ENCODE measurements around the gene MACROD2. TPM values are rescaled to one million over a fixed set of nuclear protein-coding genes. Genes with fewer than 3 reads are reported as not detected.

MACROD2 gene
- polyA plus RNA-seq, 1 donor (not counting 4 experiments of a cell fraction or from before 2014, with no cell fraction given): 0.71 TPM

- no peaks in the 10 kb centered on the region for H3K27me3 ChIP-seq (ENCODE audit: control insufficient read depth, extremely low read depth, insufficient read depth, low read length)
- peak overlapping the region; percentile 73 for H3K4me2 ChIP-seq (ENCODE audit: control insufficient read depth, extremely low read depth, insufficient read depth, low read depth, low read length)
- no peaks in the 10 kb centered on the region for H4K20me1 ChIP-seq (ENCODE audit: control insufficient read depth, extremely low read depth, insufficient read depth, low read length)
- DNase-seq (ENCODE audit: low read depth, low spot score) (peak; percentile 62), FAIRE-seq (peak; percentile 59)
- no peaks in the 10 kb centered on the region for H3K9me3 ChIP-seq (ENCODE audit: control insufficient read depth, low read depth, low read length)
- H3K27ac ChIP-seq (ENCODE audit: control insufficient read depth, insufficient read depth, low read length): peak overlapping the region; percentile 99
- no peak for TF ChIP-seq EZH2 (IDR thresholded peaks at IDR 0.05; ENCODE audit: low read length)
- TF ChIP-seq CTCF (optimal IDR thresholded peaks at IDR 0.05 in 1 of 3, IDR thresholded peaks at IDR 0.05 in 1 of 3, conservative IDR thresholded peaks at IDR 0.05 in 1 of 3; ENCODE audit: extremely low read depth in 1 of 3, insufficient read depth in 2 of 3, low read length in 3 of 3): no peak
- H2AFZ ChIP-seq (ENCODE audit: control insufficient read depth, low read length): no peak overlapping the region
- dilution Hi-C loops (cut with MboI; ENCODE audit: extremely low pct_ligation_motif_present, low sequenced_read_pairs): no loop called here
- H3K9ac ChIP-seq (ENCODE audit: control insufficient read depth, extremely low read depth, insufficient read depth, low read length): peak overlapping the region; percentile 76
- H3K9me1 ChIP-seq (ENCODE audit: control insufficient read depth, extremely low read depth, insufficient read depth, low read length): no peaks in the 10 kb centered on the region
- no peaks in the 10 kb centered on the region for H3K79me2 ChIP-seq (ENCODE audit: control insufficient read depth, insufficient read depth, low read length)
- no peak overlapping the region for H3K4me3 ChIP-seq (ENCODE audit: control insufficient read depth in 2 of 3, extremely low read depth in 1 of 3, insufficient read depth in 2 of 3, low read depth in 1 of 3, low read length in 3 of 3)
- no peaks in the 10 kb centered on the region for H3K36me3 ChIP-seq (ENCODE audit: control insufficient read depth in 2 of 2, extremely low read depth in 1 of 2, insufficient read depth in 2 of 2, low read length in 2 of 2)
- peaks cover 42% of the 10 kb centered on the region for H3K4me1 ChIP-seq (ENCODE audit: control insufficient read depth, extremely low read depth, insufficient read depth, low read length)
Measured at GRCh38 chr20:14521436-14521835, 526.1 kb downstream of the MACROD2 start.

GRCh38 chr20:14522595-14522994, 527.3 kb downstream of the MACROD2 start:
- Histone ChIP-seq H3K4me1 (ENCODE audit: control insufficient read depth, extremely low read depth, insufficient read depth, low read length) (peaks cover 42% of the 10 kb centered on the region), H3K36me3 (ENCODE audit: control insufficient read depth in 2 of 2, extremely low read depth in 1 of 2, insufficient read depth in 2 of 2, low read length in 2 of 2) (no peaks in the 10 kb centered on the region), H3K4me2 (ENCODE audit: control insufficient read depth, extremely low read depth, insufficient read depth, low read depth, low read length) (peak overlapping the region; percentile 73), H3K27me3 (ENCODE audit: control insufficient read depth, extremely low read depth, insufficient read depth, low read length) (no peaks in the 10 kb centered on the region), H3K27ac (ENCODE audit: control insufficient read depth, insufficient read depth, low read length) (peak overlapping the region; percentile 99), H3K4me3 (ENCODE audit: control insufficient read depth in 2 of 3, extremely low read depth in 1 of 3, insufficient read depth in 2 of 3, low read depth in 1 of 3, low read length in 3 of 3) (peak overlapping the region in 2 of 3 experiments; percentile 13 to 44), H4K20me1 (ENCODE audit: control insufficient read depth, extremely low read depth, insufficient read depth, low read length) (no peaks in the 10 kb centered on the region), H3K9me1 (ENCODE audit: control insufficient read depth, extremely low read depth, insufficient read depth, low read length) (no peaks in the 10 kb centered on the region), H3K9me3 (ENCODE audit: control insufficient read depth, low read depth, low read length) (no peaks in the 10 kb centered on the region), H3K79me2 (ENCODE audit: control insufficient read depth, insufficient read depth, low read length) (no peaks in the 10 kb centered on the region), H3K9ac (ENCODE audit: control insufficient read depth, extremely low read depth, insufficient read depth, low read length) (peak overlapping the region; percentile 76), H2AFZ (ENCODE audit: control insufficient read depth, low read length) (peak overlapping the region; percentile 52)
- FAIRE-seq (peak; percentile 93), DNase-seq (ENCODE audit: low read depth, low spot score) (peak; percentile 60)
- no peak for TF ChIP-seq EZH2 (IDR thresholded peaks at IDR 0.05; ENCODE audit: low read length)
- no peak for TF ChIP-seq CTCF (optimal IDR thresholded peaks at IDR 0.05 in 1 of 3, IDR thresholded peaks at IDR 0.05 in 1 of 3, conservative IDR thresholded peaks at IDR 0.05 in 1 of 3; ENCODE audit: extremely low read depth in 1 of 3, insufficient read depth in 2 of 3, low read length in 3 of 3)
- dilution Hi-C loops (cut with MboI; ENCODE audit: extremely low pct_ligation_motif_present, low sequenced_read_pairs): no loop called here
